Astrocyte of the cerebellum (primary cell): ENCODE results near the gene TMEM123.

Experiments used
- DNase-seq: peaks from one replicate; pipeline ENCODE4 v3.0.0-alpha.2; 2011; ENCODE audit warnings: low read depth
- H3K4me3 ChIP-seq: 2 replicates; pipeline ENCODE4 v1.5.1; 2011; ENCODE audit warnings: mild to moderate bottlenecking, low read depth, low read length, moderate library complexity
- CTCF ChIP-seq: IDR thresholded peaks from 2 replicates; pipeline ENCODE4 v1.5.1; 2012; ENCODE audit warnings: low read length, low read depth, moderate library complexity, mild to moderate bottlenecking; ENCODE audit errors: missing control alignments
- in situ Hi-C: cut with HindIII; loops from 2 replicates; pipeline ENCODE4 v1.10.0; 2017; ENCODE audit warnings: low sequenced_read_pairs

TMEM123 gene

GRCh38 chr11:102414559-102414958 lies 38.0 kb downstream of the TMEM123 start:
- in situ Hi-C loops, result no loop called here
- no peak for DNase-seq
- H3K4me3 ChIP-seq, result no peak overlapping the region
- no peak for TF ChIP-seq CTCF

- no peak overlapping the region for H3K4me3 ChIP-seq
- DNase-seq, result no peak
- in situ Hi-C loops, result no loop called here
- no peak for TF ChIP-seq CTCF
Measured at GRCh38 chr11:102413497-102413896, 39.1 kb downstream of the TMEM123 start.

- H3K4me3 ChIP-seq, result no peak overlapping the region
- no peak for DNase-seq
- in situ Hi-C loops, result no loop called here
- TF ChIP-seq CTCF, result no peak
Measured at GRCh38 chr11:102411142-102411541, 41.4 kb downstream of the TMEM123 start.

GRCh38 chr11:102410382-102410784 lies 42.2 kb downstream of the TMEM123 start:
- DNase-seq, result no peak
- TF ChIP-seq CTCF, result no peak
- no peak overlapping the region for H3K4me3 ChIP-seq
- in situ Hi-C loops, result no loop called here

- TF ChIP-seq CTCF, result no peak
- in situ Hi-C loops, result no loop called here
Measured at GRCh38 chr11:102408339-102408738, 44.2 kb downstream of the TMEM123 start.

GRCh38 chr11:102407901-102408300 lies 44.7 kb downstream of the TMEM123 start:
- in situ Hi-C loops, result no loop called here
- DNase-seq, result no peak
- no peak overlapping the region for H3K4me3 ChIP-seq
- no peak for TF ChIP-seq CTCF

More at GRCh38 chr11:102408339-102408738, 44.2 kb downstream of the TMEM123 start:
- no peak for DNase-seq
- H3K4me3 ChIP-seq, result no peak overlapping the region

- in situ Hi-C loops, result no loop called here
- TF ChIP-seq CTCF, result no peak
- DNase-seq, result no peak
- no peak overlapping the region for H3K4me3 ChIP-seq
Measured at GRCh38 chr11:102406099-102406498, 46.5 kb downstream of the TMEM123 start.
